Spleen (tissue), 7 donors: ENCODE measurements around the gene MPHOSPH6.

Source experiments
- POLR2A ChIP-seq, 3 donors: fragments of 450-650 bp; IDR thresholded peaks; one replicate each; pipeline ENCODE4 v1.5.1; 2017; ENCODE audit warnings: antibody characterized with exemption in 3 of 3, mild to moderate bottlenecking in 1 of 3
- POLR2AphosphoS5 ChIP-seq, 3 donors: sonication (generic); formaldehyde crosslinking; IDR thresholded peaks; one replicate each; pipeline ENCODE4 v1.5.1; 2017; ENCODE audit warnings: antibody characterized with exemption in 3 of 3
- TF ChIP-seq, protein P1 (sequence below), 11 experiments: fragments of 200-600 bp in 7 of 11; fragments of 450-650 bp in 4 of 11; sonication (generic) in 4 of 11; IDR thresholded peaks in 8 of 11; conservative IDR thresholded peaks in 3 of 11; 1 replicate in 7 of 11; 2 replicates in 4 of 11; pipeline versions ENCODE4 v1.4.0 to v1.8.0; 2016 to 2021; ENCODE audit warnings: antibody characterized with exemption in 11 of 11, inconsistent platforms in 4 of 11, mild to moderate bottlenecking in 1 of 11
- donor health status: DM: no; HTN: no; CAD: no; lungs with moderate emphysema.
- donor health status: DM: no; HTN: no; CAD: no.
- donor health status: DM: no; HTN: no; CAD: no.

DNA sequence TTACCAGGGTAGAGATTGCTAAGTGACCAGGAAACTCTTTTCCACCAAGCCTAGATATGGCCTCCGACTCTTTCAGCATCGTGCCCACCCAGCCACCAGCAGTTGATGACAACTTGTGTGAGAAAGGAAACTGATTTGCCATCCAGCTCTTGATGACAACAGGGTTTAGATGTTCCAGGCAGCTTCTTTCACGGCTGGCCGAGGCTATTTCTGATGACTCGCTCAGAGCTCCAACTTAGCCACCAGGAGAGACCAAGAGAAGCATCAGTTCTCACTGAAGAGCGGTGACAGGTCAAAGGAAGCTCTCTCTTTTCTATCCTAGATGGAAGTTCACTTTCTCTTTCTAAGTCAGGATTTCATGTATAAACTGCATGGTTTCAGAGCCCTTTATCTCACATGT, 61.2 kb downstream of the MPHOSPH6 start:
- TF ChIP-seq POLR2A (IDR thresholded peaks at IDR 0.05) (no peak), POLR2AphosphoS5 (IDR thresholded peaks at IDR 0.05) (no peak)
- TF ChIP-seq, protein P1, sequence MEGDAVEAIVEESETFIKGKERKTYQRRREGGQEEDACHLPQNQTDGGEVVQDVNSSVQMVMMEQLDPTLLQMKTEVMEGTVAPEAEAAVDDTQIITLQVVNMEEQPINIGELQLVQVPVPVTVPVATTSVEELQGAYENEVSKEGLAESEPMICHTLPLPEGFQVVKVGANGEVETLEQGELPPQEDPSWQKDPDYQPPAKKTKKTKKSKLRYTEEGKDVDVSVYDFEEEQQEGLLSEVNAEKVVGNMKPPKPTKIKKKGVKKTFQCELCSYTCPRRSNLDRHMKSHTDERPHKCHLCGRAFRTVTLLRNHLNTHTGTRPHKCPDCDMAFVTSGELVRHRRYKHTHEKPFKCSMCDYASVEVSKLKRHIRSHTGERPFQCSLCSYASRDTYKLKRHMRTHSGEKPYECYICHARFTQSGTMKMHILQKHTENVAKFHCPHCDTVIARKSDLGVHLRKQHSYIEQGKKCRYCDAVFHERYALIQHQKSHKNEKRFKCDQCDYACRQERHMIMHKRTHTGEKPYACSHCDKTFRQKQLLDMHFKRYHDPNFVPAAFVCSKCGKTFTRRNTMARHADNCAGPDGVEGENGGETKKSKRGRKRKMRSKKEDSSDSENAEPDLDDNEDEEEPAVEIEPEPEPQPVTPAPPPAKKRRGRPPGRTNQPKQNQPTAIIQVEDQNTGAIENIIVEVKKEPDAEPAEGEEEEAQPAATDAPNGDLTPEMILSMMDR (IDR thresholded peaks at IDR 0.05 in 8 of 11, conservative IDR thresholded peaks at IDR 0.05 in 3 of 11): no peak
